Breast epithelium (tissue), 4 donors: ENCODE measurements around the gene CTNNAL1. TPM values are rescaled to one million over a fixed set of nuclear protein-coding genes. Genes with fewer than 3 reads are reported as not detected.

Experiments
- DNase-seq, 2 donors: peaks; one replicate each; pipeline ENCODE4 v3.0.0-alpha.2; 2019; ENCODE audit warnings: low spot score in 2 of 2
- H3K27ac ChIP-seq, 2 donors: fragments of 200-600 bp; sonication (generic) in 1 of 2; one replicate each; pipeline ENCODE4 v1.5.1; 2016 to 2019; ENCODE audit warnings: mild to moderate bottlenecking in 1 of 2
- H3K27me3 ChIP-seq, 2 donors: fragments of 200-600 bp; sonication (generic) in 1 of 2; one replicate each; pipeline versions ENCODE4 v1.5.1 to v1.6.0; 2017 to 2019; ENCODE audit warnings: control low read depth in 1 of 2, mild to moderate bottlenecking in 1 of 2
- H3K36me3 ChIP-seq: fragments of 200-600 bp; one replicate; pipeline ENCODE4 v1.5.1; 2019
- H3K4me1 ChIP-seq, 2 donors: fragments of 200-600 bp; sonication (generic); one replicate each; pipeline ENCODE4 v1.5.1; 2016 to 2019; ENCODE audit warnings: control low read depth in 1 of 2
- H3K4me3 ChIP-seq, 3 donors: fragments of 200-600 bp; sonication (generic); 1 replicate in 2 of 3; 2 replicates in 1 of 3; pipeline ENCODE4 v1.5.1; 2016 to 2019; ENCODE audit warnings: mild to moderate bottlenecking in 3 of 3, moderate library complexity in 2 of 3
- H3K9me3 ChIP-seq, 2 donors: fragments of 200-600 bp; sonication (generic) in 1 of 2; one replicate each; pipeline ENCODE4 v1.5.1; 2016 to 2019; ENCODE audit warnings: control low read depth in 1 of 2
- POLR2A ChIP-seq: fragments of 450-650 bp; IDR thresholded peaks from one replicate; pipeline ENCODE4 v1.6.1; 2016; ENCODE audit warnings: antibody characterized with exemption, mild to moderate bottlenecking, moderate library complexity
- POLR2AphosphoS5 ChIP-seq, 3 donors: sonication (generic); formaldehyde crosslinking; IDR thresholded peaks; one replicate each; pipeline ENCODE4 v1.6.1; 2017; ENCODE audit warnings: antibody characterized with exemption in 3 of 3
- intact Hi-C: fragments of 100-400 bp; cut with DNase I; formaldehyde crosslinking; loops from one replicate; pipeline ENCODE4 v1.15.1; 2023; ENCODE audit warnings: low total_unique reads
- total RNA-seq, 3 donors: library from RNA; depleted of rRNA; stranded (reverse); fragments of >200 nt; gene quantifications; one replicate each; pipeline ENCODE4 v1.1.0, GENCODE V29; 2016
- TF ChIP-seq, protein P1 (sequence below), 3 donors: fragments of 450-650 bp; IDR thresholded peaks; one replicate each; pipeline ENCODE4 v1.5.1; 2016 to 2017; ENCODE audit warnings: antibody characterized with exemption in 3 of 3, mild to moderate bottlenecking in 3 of 3, moderate library complexity in 3 of 3

The CTNNAL1 gene
- total RNA-seq, 3 donors from 2014 or later: 25.0 to 29.2 (median 25.6) TPM

DNA sequence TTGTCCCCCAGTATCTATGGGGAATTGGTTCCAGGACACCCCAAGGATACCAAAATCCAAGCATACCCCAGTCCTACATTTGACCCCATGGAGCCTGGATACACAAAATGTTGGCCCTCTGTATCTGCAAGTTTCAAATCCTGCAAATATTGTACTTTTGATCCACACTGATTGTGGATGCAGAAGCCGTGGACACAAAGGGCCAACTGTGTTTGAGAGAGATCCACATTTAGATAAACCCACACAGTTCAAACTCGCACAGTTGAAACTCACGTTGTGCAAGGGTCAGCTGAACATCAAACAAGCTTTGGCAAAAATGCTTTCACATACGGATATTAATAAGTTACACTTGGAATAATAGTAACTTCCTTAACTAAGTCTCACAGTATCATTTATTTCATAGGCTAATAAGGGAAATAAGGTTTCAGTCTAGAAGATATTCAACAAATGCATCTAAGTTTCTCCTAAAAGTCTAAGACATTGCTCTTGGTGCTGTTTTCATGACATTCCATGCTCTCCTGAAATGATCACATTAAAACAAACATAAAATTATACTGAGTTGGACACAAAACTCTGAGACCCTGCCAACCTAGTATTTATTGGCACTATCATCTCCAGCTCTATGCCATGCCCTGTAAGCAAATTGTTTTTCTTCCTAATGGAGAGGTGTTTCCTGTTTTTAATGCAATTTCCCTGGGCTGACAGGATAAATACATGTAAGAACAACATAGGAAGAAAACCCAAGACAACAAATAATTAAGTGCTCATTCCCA lies 118.9 kb downstream of the CTNNAL1 start:
- Histone ChIP-seq H3K27me3 (no peaks in the 10 kb centered on the region), H3K36me3 (peaks cover 26% of the 10 kb centered on the region), H3K4me3 (no peak overlapping the region), H3K4me1 (no peaks in the 10 kb centered on the region), H3K27ac (no peak overlapping the region), H3K9me3 (no peaks in the 10 kb centered on the region)
- TF ChIP-seq, protein P1, sequence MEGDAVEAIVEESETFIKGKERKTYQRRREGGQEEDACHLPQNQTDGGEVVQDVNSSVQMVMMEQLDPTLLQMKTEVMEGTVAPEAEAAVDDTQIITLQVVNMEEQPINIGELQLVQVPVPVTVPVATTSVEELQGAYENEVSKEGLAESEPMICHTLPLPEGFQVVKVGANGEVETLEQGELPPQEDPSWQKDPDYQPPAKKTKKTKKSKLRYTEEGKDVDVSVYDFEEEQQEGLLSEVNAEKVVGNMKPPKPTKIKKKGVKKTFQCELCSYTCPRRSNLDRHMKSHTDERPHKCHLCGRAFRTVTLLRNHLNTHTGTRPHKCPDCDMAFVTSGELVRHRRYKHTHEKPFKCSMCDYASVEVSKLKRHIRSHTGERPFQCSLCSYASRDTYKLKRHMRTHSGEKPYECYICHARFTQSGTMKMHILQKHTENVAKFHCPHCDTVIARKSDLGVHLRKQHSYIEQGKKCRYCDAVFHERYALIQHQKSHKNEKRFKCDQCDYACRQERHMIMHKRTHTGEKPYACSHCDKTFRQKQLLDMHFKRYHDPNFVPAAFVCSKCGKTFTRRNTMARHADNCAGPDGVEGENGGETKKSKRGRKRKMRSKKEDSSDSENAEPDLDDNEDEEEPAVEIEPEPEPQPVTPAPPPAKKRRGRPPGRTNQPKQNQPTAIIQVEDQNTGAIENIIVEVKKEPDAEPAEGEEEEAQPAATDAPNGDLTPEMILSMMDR (IDR thresholded peaks at IDR 0.05): no peak
- TF ChIP-seq POLR2A: no peak
- no peak for TF ChIP-seq POLR2AphosphoS5 (IDR thresholded peaks at IDR 0.05)
- no peak for DNase-seq
- intact Hi-C loops: no loop called here

Other genes starting within 250 kb of the CTNNAL1 start
- gene ACTL7B, start 157.5 kb downstream of the CTNNAL1 start, total RNA-seq: under 1 TPM in 1 of 3 donors, not detected in 2; 0.16 TPM
- not detected for gene ACTL7A, start 151.2 kb downstream of the CTNNAL1 start, total RNA-seq
- 10 to 100 TPM; 18.2 to 27.8 (median 22.6) TPM for gene ELP1, start 79.4 kb downstream of the CTNNAL1 start, total RNA-seq
- gene ABITRAM, start 79.1 kb downstream of the CTNNAL1 start, total RNA-seq: 10 to 100 TPM in 1 of 3 donors, 1 to 10 TPM in 2; 9.1 to 13.9 (median 9.5) TPM
- gene TMEM245, start 106.4 kb upstream of the CTNNAL1 start, total RNA-seq: 10 to 100 TPM; 47.5 to 95.7 (median 74.9) TPM
- 1 to 10 TPM in 2 of 3 donors, under 1 TPM in 1; 0.16 to 2.6 (median 2.0) TPM for gene FRRS1L, start 153.8 kb upstream of the CTNNAL1 start, total RNA-seq